ENCODE data around the gene GRIK2.
A peak's percentile ranks its signal among the peaks of the same experiment; 100 is the strongest.

Gene GRIK2

GRCh38 chr6:101711518-101711917 is 318.0 kb downstream of the GRIK2 start:
- FAIRE-seq (no peak), DNase-seq (ENCODE audit: low spot score) (no peak)

GRCh38 chr6:101716387-101716786 is 322.9 kb downstream of the GRIK2 start:
- no peak for FAIRE-seq

GRCh38 chr6:101716810-101717209 is 323.3 kb downstream of the GRIK2 start:
- DNase-seq (ENCODE audit: low spot score), result no peak
- FAIRE-seq, result no peak

More at GRCh38 chr6:101716387-101716786, 322.9 kb downstream of the GRIK2 start:
- no peak for DNase-seq (ENCODE audit: low spot score)

GRCh38 chr6:101719521-101719920 is 326.0 kb downstream of the GRIK2 start:
- no peak for FAIRE-seq
- no peak for DNase-seq (ENCODE audit: low spot score)

GRCh38 chr6:101722471-101722870 is 329.0 kb downstream of the GRIK2 start:
- FAIRE-seq, result no peak
- no peak for DNase-seq (ENCODE audit: low spot score)

- FAIRE-seq, result no peak
- peak; percentile 45 for DNase-seq (ENCODE audit: low spot score)
These were observed 329.6 kb downstream of the GRIK2 start for GRCh38 chr6:101722991-101723579.

- no peak for FAIRE-seq
These were observed 334.9 kb downstream of the GRIK2 start for GRCh38 chr6:101728388-101728787.

GRCh38 chr6:101728956-101729355 is 335.4 kb downstream of the GRIK2 start:
- FAIRE-seq (no peak), DNase-seq (ENCODE audit: low spot score) (no peak)

More at GRCh38 chr6:101728388-101728787, 334.9 kb downstream of the GRIK2 start:
- no peak for DNase-seq (ENCODE audit: low spot score)

- DNase-seq (ENCODE audit: low spot score), result no peak
- FAIRE-seq, result no peak
These were observed 337.4 kb downstream of the GRIK2 start for GRCh38 chr6:101730954-101731353.

- no peak for DNase-seq (ENCODE audit: low spot score)
- no peak for FAIRE-seq
These were observed 340.4 kb downstream of the GRIK2 start for GRCh38 chr6:101733899-101734298.

GRCh38 chr6:101738481-101738880 is 345.0 kb downstream of the GRIK2 start:
- FAIRE-seq, result no peak
- DNase-seq (ENCODE audit: low spot score), result no peak

- DNase-seq (ENCODE audit: low spot score), result no peak
- FAIRE-seq, result no peak
These were observed 347.1 kb downstream of the GRIK2 start for GRCh38 chr6:101740631-101741030.

- no peak for FAIRE-seq
- DNase-seq (ENCODE audit: low spot score), result no peak
These were observed 348.1 kb downstream of the GRIK2 start for GRCh38 chr6:101741474-101742171.

GRCh38 chr6:101747160-101747559 is 353.7 kb downstream of the GRIK2 start:
- no peak for DNase-seq (ENCODE audit: low spot score)
- FAIRE-seq, result no peak

GRCh38 chr6:101747716-101748115 is 354.2 kb downstream of the GRIK2 start:
- DNase-seq (ENCODE audit: low spot score) (no peak), FAIRE-seq (no peak)

GRCh38 chr6:101755931-101756330 is 362.4 kb downstream of the GRIK2 start:
- no peak for DNase-seq (ENCODE audit: low spot score)
- no peak for FAIRE-seq

- DNase-seq (ENCODE audit: low spot score) (no peak), FAIRE-seq (no peak)
These were observed 364.9 kb downstream of the GRIK2 start for GRCh38 chr6:101758368-101758767.

GRCh38 chr6:101760843-101761621 is 367.5 kb downstream of the GRIK2 start:
- FAIRE-seq, result no peak
- no peak for DNase-seq (ENCODE audit: low spot score)

- no peak for FAIRE-seq
These were observed 369.3 kb downstream of the GRIK2 start for GRCh38 chr6:101762851-101763250.

GRCh38 chr6:101765281-101765680 is 371.8 kb downstream of the GRIK2 start:
- DNase-seq (ENCODE audit: low spot score) (no peak), FAIRE-seq (no peak)

More at GRCh38 chr6:101762851-101763250, 369.3 kb downstream of the GRIK2 start:
- DNase-seq (ENCODE audit: low spot score), result no peak

GRCh38 chr6:101770116-101770515 is 376.6 kb downstream of the GRIK2 start:
- FAIRE-seq, result no peak
- no peak for DNase-seq (ENCODE audit: low spot score)

GRCh38 chr6:101776919-101777350 is 383.4 kb downstream of the GRIK2 start:
- no peak for DNase-seq (ENCODE audit: low spot score)
- FAIRE-seq, result no peak
